ENCODE measurements around the gene MDM4.

MDM4 gene

GRCh38 chr1:204581759-204582158, 65.6 kb downstream of the MDM4 start:
- DNase-seq: no peak

- DNase-seq: no peak
Measured at GRCh38 chr1:204583909-204584632, 67.9 kb downstream of the MDM4 start.

GRCh38 chr1:204584699-204585372, 68.6 kb downstream of the MDM4 start:
- DNase-seq: peak; percentile 26

GRCh38 chr1:204587621-204588020, 71.4 kb downstream of the MDM4 start:
- no peak for DNase-seq

GRCh38 chr1:204588826-204589225, 72.6 kb downstream of the MDM4 start:
- no peak for DNase-seq

GRCh38 chr1:204589409-204590038, 73.3 kb downstream of the MDM4 start:
- DNase-seq: no peak

GRCh38 chr1:204591473-204592090, 75.4 kb downstream of the MDM4 start:
- DNase-seq: no peak

- no peak for DNase-seq
Measured at GRCh38 chr1:204592246-204592948, 76.2 kb downstream of the MDM4 start.

GRCh38 chr1:204598319-204598969, 82.2 kb downstream of the MDM4 start:
- no peak for DNase-seq

- no peak for DNase-seq
Measured at GRCh38 chr1:204599098-204599497, 82.9 kb downstream of the MDM4 start.

GRCh38 chr1:204599596-204599995, 83.4 kb downstream of the MDM4 start:
- no peak for DNase-seq

- DNase-seq: no peak
Measured at GRCh38 chr1:204600203-204600602, 84.0 kb downstream of the MDM4 start.

GRCh38 chr1:204600968-204601367, 84.8 kb downstream of the MDM4 start:
- no peak for DNase-seq

- DNase-seq: no peak
Measured at GRCh38 chr1:204602111-204602579, 85.9 kb downstream of the MDM4 start.

GRCh38 chr1:204602871-204603542, 86.8 kb downstream of the MDM4 start:
- DNase-seq: no peak

- DNase-seq: no peak
Measured at GRCh38 chr1:204605791-204606190, 89.6 kb downstream of the MDM4 start.
